Measurements from ENCODE around the gene BHLHE23.

BHLHE23 gene

GRCh38 chr20:63009988-63010769, 3.4 kb upstream of the BHLHE23 start:
- TF ChIP-seq FOXP2 (optimal IDR thresholded peaks at IDR 0.05; ENCODE audit: borderline replicate concordance, extremely low read depth, extremely low read length, insufficient read depth) (no peak), TAF1 (IDR thresholded peaks at IDR 0.05; ENCODE audit: borderline replicate concordance, insufficient read depth, low read length) (no peak), POLR2AphosphoS5 (IDR thresholded peaks at IDR 0.05; ENCODE audit: low read depth, low read length) (no peak), SIN3A (IDR thresholded peaks at IDR 0.05; ENCODE audit: borderline replicate concordance, insufficient read depth, low read length) (no peak), REST (IDR thresholded peaks at IDR 0.05; ENCODE audit: insufficient read depth in 1 of 2, low read depth in 2 of 2, low read length in 2 of 2) (no peak)

GRCh38 chr20:63009045-63009961, 2.5 kb upstream of the BHLHE23 start:
- TF ChIP-seq REST (IDR thresholded peaks at IDR 0.05; ENCODE audit: insufficient read depth in 1 of 2, low read depth in 2 of 2, low read length in 2 of 2) = no peak
- TF ChIP-seq SIN3A (IDR thresholded peaks at IDR 0.05; ENCODE audit: borderline replicate concordance, insufficient read depth, low read length) = no peak
- TF ChIP-seq FOXP2 (optimal IDR thresholded peaks at IDR 0.05; ENCODE audit: borderline replicate concordance, extremely low read depth, extremely low read length, insufficient read depth) = no peak
- TF ChIP-seq POLR2AphosphoS5 (IDR thresholded peaks at IDR 0.05; ENCODE audit: low read depth, low read length) = no peak
- no peak for TF ChIP-seq TAF1 (IDR thresholded peaks at IDR 0.05; ENCODE audit: borderline replicate concordance, insufficient read depth, low read length)

- TF ChIP-seq REST (IDR thresholded peaks at IDR 0.05; ENCODE audit: insufficient read depth in 1 of 2, low read depth in 2 of 2, low read length in 2 of 2) (no peak), POLR2AphosphoS5 (IDR thresholded peaks at IDR 0.05; ENCODE audit: low read depth, low read length) (no peak), TAF1 (IDR thresholded peaks at IDR 0.05; ENCODE audit: borderline replicate concordance, insufficient read depth, low read length) (no peak), SIN3A (IDR thresholded peaks at IDR 0.05; ENCODE audit: borderline replicate concordance, insufficient read depth, low read length) (no peak), FOXP2 (optimal IDR thresholded peaks at IDR 0.05; ENCODE audit: borderline replicate concordance, extremely low read depth, extremely low read length, insufficient read depth) (no peak)
These were observed 1.8 kb upstream of the BHLHE23 start for GRCh38 chr20:63008541-63009044.

GRCh38 chr20:63007646-63008488, 1.1 kb upstream of the BHLHE23 start:
- TF ChIP-seq SIN3A (IDR thresholded peaks at IDR 0.05; ENCODE audit: borderline replicate concordance, insufficient read depth, low read length) (no peak), FOXP2 (optimal IDR thresholded peaks at IDR 0.05; ENCODE audit: borderline replicate concordance, extremely low read depth, extremely low read length, insufficient read depth) (no peak), POLR2AphosphoS5 (IDR thresholded peaks at IDR 0.05; ENCODE audit: low read depth, low read length) (no peak), REST (IDR thresholded peaks at IDR 0.05; ENCODE audit: insufficient read depth in 1 of 2, low read depth in 2 of 2, low read length in 2 of 2) (no peak), TAF1 (IDR thresholded peaks at IDR 0.05; ENCODE audit: borderline replicate concordance, insufficient read depth, low read length) (no peak)
